HFFc6 (cell line): ENCODE data around the gene DUSP14. TPM values are rescaled to one million over a fixed set of nuclear protein-coding genes. Genes with fewer than 3 reads are reported as not detected.

Experiments
- DNase-seq: peaks from one replicate; pipeline ENCODE4 v3.0.0-alpha.2; 2018
- H3K27ac Mint-ChIP-seq: 2 replicates; pipeline ENCODE4 v1.8.0; 2020; ENCODE audit warnings: mild to moderate bottlenecking, mixed read lengths
- H3K27me3 Mint-ChIP-seq: 2 replicates; pipeline ENCODE4 v1.8.0; 2021; ENCODE audit warnings: mild to moderate bottlenecking, moderate library complexity, mixed read lengths; ENCODE audit not compliant: insufficient read depth
- H3K36me3 Mint-ChIP-seq: 2 replicates; pipeline ENCODE4 v1.8.0; 2021; ENCODE audit warnings: low read depth, mixed read lengths
- H3K4me1 Mint-ChIP-seq: 2 replicates; pipeline ENCODE4 v1.8.0; 2020; ENCODE audit warnings: low read depth, mixed read lengths
- H3K4me3 Mint-ChIP-seq: 2 replicates; pipeline ENCODE4 v1.8.0; 2020; ENCODE audit warnings: mild to moderate bottlenecking, moderate library complexity, mixed read lengths
- H3K9me3 Mint-ChIP-seq: 2 replicates; pipeline ENCODE4 v1.8.0; 2020; ENCODE audit warnings: mild to moderate bottlenecking, mixed read lengths
- total RNA-seq, 6 experiments: library from RNA; stranded (reverse); fragmentation: NEBNext Ultra II Directional; extraction: Animal tissue kit (Norgen Biotek cat#: 25700); gene quantifications; 2 replicates in 1 of 6; 3 replicates in 5 of 6; pipeline ENCODE4 v1.2.3, GENCODE V29; 2021
- TF ChIP-seq, protein P1 (sequence below): fragments of 200-600 bp; sonication (generic); IDR thresholded peaks from 2 replicates; pipeline ENCODE4 v1.5.0; 2021; ENCODE audit warnings: antibody characterized with exemption, mild to moderate bottlenecking

The DUSP14 gene
- total RNA-seq, 6 experiments from 2014 or later = 80.7 to 114 (median 97.4) TPM

DNA sequence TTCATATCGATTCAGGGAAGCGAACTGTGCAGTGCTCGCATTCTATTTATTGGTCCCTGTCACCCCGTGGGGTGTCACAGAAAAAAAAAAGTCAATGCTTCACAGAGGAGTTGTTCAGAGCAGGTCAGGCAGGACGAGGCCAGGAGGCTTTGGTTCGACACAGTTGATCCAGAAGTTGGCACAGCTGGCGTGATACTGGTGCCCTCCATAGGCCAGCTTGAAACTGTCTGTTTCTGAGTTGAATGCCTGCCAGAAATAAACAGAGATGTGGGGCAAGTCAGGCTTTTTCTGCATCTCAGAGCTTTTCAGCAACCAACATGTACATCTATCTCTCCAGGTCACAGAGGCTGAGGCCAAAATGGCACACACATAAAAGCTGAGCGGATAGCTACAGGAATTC lies 29.1 kb downstream of the DUSP14 start:
- DNase-seq = no peak
- H3K9me3 Mint-ChIP-seq = no peaks in the 10 kb centered on the region
- peak overlapping the region; percentile 59 for H3K27ac Mint-ChIP-seq
- no peaks in the 10 kb centered on the region; the same call in 1 of the 2 replicates for H3K27me3 Mint-ChIP-seq
- no peak overlapping the region for H3K4me3 Mint-ChIP-seq
- H3K4me1 Mint-ChIP-seq = peaks cover 36% of the 10 kb centered on the region
- peaks cover 37% of the 10 kb centered on the region for H3K36me3 Mint-ChIP-seq
- TF ChIP-seq, protein P1, sequence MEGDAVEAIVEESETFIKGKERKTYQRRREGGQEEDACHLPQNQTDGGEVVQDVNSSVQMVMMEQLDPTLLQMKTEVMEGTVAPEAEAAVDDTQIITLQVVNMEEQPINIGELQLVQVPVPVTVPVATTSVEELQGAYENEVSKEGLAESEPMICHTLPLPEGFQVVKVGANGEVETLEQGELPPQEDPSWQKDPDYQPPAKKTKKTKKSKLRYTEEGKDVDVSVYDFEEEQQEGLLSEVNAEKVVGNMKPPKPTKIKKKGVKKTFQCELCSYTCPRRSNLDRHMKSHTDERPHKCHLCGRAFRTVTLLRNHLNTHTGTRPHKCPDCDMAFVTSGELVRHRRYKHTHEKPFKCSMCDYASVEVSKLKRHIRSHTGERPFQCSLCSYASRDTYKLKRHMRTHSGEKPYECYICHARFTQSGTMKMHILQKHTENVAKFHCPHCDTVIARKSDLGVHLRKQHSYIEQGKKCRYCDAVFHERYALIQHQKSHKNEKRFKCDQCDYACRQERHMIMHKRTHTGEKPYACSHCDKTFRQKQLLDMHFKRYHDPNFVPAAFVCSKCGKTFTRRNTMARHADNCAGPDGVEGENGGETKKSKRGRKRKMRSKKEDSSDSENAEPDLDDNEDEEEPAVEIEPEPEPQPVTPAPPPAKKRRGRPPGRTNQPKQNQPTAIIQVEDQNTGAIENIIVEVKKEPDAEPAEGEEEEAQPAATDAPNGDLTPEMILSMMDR = peak; percentile 21; the same call in 1 of the 2 replicates

DNA sequence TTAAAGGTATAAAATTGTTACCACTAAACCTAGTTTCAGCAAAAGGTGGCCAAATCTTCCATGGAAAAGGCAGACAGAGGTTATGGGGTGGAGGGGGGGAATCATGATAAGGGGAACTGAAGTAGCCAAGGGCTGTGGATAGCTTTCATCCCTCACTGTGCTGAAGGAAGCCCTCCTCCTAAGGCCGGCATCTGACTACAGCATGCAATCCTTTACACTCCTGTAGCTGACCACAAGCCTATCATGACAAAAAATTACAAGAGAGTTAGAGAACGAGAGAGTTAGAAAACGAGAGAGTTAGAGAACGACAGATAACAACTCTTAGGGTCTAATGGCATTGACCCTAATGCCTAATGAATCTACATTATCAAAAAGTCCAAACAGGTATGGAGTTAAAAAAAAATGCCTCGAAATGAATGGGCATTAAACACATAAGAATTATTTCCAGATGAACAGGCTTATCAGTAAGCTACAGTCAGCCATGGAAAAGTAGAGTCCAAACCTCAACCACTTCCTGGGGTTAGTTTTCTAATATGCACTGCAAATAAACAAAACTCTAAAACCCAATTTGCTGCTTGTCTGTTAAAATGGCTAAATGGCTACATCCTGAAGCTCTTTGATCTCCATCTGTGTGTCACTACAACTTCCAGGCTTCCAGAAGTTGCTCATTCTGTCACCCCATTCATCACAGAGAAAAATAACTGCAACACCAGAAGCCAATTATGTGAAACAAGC lies 29.7 kb downstream of the DUSP14 start:
- peak overlapping the region; percentile 63 for H3K27ac Mint-ChIP-seq
- no peaks in the 10 kb centered on the region for H3K9me3 Mint-ChIP-seq
- peak; percentile 33 for DNase-seq
- TF ChIP-seq, protein P1 = no peak
- H3K27me3 Mint-ChIP-seq = no peaks in the 10 kb centered on the region; the same call in 1 of the 2 replicates
- H3K36me3 Mint-ChIP-seq = peaks cover 35% of the 10 kb centered on the region
- peaks cover 36% of the 10 kb centered on the region for H3K4me1 Mint-ChIP-seq
- H3K4me3 Mint-ChIP-seq = peak overlapping the region; percentile 28; the same call in 1 of the 2 replicates

DNA sequence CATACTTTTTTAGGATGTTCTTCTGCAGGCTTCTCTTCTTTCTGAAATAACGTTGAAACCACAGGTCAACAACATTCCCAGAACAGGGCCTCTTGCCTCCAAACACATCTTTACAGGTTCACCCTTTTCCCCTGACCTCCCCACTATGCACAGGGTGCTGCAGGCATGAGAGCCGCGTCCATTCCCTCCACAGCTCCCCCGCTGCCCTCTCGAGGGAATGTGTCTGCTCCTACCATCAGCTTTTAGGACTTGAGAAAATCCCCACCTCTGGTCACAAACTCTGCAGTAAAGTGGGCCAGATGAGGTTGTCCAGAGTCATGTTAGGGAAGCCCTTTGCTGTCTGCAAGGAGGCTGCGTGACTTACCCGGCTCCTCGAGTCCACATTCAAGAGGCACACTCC lies 30.5 kb downstream of the DUSP14 start:
- peaks cover 36% of the 10 kb centered on the region for H3K4me1 Mint-ChIP-seq
- H3K4me3 Mint-ChIP-seq = peak overlapping the region; percentile 28; the same call in 1 of the 2 replicates
- no peak for DNase-seq
- no peaks in the 10 kb centered on the region; the same call in 1 of the 2 replicates for H3K27me3 Mint-ChIP-seq
- TF ChIP-seq, protein P1 = no peak
- H3K9me3 Mint-ChIP-seq = no peaks in the 10 kb centered on the region
- H3K27ac Mint-ChIP-seq = peak overlapping the region; percentile 63
- H3K36me3 Mint-ChIP-seq = peaks cover 35% of the 10 kb centered on the region

DNA sequence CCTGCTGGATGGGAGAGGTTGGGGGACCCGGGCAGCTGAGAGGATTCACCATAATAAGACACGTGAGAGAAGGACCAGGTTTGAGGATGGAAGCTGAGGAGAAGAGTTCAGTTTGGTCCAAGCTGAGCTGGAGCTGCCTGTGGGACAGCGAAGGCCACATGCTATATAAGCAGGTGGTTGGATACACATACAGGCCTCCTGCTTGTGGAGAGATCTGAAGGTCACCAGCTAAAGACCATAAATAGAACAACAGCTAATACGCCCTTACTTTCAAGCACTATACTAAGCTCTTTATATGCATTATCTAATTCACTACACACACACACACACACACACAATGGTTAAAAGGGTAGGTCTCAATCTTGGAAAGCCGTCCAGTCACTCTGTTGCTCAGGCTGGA lies 32.1 kb downstream of the DUSP14 start:
- Mint-ChIP-seq H3K27ac (no peak overlapping the region), H3K27me3 (no peaks in the 10 kb centered on the region; the same call in 1 of the 2 replicates), H3K36me3 (peaks cover 35% of the 10 kb centered on the region), H3K4me1 (peaks cover 23% of the 10 kb centered on the region), H3K4me3 (no peak overlapping the region), H3K9me3 (no peaks in the 10 kb centered on the region)
- TF ChIP-seq, protein P1 = no peak
- no peak for DNase-seq

DNA sequence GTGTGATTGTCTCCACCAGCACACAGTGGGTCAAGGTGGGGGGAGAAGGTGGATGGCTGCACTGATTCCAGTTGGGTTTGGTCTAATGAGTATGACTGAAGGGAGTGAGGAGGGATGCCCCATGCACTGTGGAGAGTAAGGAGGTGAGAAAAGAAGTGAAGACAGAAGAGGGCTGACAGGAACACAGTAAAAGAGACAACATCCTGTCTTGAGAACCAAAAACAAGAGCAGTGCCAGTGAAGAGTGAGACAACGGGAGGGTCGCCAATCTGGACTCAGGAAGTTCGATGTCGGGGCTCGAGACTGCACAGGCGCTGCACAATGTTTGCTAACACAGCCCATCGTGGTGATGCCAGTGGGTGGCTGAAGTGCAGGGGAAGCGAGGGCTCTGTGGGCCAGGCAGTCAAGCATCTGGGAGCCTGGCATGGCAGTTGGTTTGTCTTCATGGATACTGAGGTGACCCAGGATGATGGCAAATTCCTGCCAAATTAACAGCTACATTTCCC lies 34.1 kb downstream of the DUSP14 start:
- TF ChIP-seq, protein P1 = no peak
- Mint-ChIP-seq H3K9me3 (no peaks in the 10 kb centered on the region), H3K27me3 (no peaks in the 10 kb centered on the region; the same call in 1 of the 2 replicates), H3K27ac (no peak overlapping the region), H3K4me1 (peaks cover 18% of the 10 kb centered on the region), H3K36me3 (peaks cover 24% of the 10 kb centered on the region), H3K4me3 (no peak overlapping the region)
- DNase-seq = no peak
